Medulla oblongata (tissue), 1 donor: Measurements from ENCODE around the gene BSN.

Source experiments
- DNase-seq: peaks from one replicate; pipeline ENCODE4 v3.0.0-alpha.2; 2015; ENCODE audit errors: extremely low spot score

Gene BSN

DNA sequence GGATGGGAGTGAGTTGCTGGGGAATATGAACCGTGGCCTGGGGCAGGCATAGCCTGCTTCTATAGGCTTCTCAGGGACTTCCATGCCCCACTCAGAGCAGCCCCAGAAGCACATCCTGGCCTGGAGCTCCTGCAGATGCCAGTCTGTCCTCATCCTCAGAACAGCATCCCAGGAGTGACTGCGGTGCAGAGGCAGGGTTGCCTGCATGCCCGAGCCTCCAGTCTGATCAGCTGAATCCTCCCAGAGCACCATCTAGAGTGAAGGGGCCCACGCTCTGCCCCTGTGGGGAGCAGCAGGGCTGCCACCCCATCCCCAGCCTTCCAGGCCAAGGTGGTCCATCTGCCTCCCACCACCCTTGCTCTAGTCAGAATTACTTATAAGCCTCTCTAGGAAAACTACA lies 75.2 kb downstream of the BSN start:
- DNase-seq = no peak

DNA sequence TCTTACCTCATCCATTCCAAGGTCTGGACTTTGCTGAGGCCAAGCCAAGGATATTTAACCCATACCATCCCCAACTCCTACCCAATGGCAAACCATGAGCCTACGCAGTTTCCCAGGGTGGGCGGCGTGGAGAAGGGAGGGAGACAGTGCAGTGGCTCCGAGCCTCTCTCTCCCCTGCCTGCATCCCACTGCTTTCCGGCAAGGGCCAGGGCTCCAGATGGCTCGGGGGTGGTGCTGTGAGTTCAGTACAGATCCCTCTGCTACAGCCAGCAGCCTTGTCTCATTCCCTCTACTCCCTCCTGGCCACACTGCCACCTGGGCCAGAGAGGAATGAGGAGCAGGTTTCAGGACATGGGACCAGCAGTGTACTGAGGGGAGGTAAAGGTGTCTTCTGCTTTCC lies 75.6 kb downstream of the BSN start:
- DNase-seq = no peak

- no peak for DNase-seq
Measured at GRCh38 chr3:49630784-49631183, 76.5 kb downstream of the BSN start.

DNA sequence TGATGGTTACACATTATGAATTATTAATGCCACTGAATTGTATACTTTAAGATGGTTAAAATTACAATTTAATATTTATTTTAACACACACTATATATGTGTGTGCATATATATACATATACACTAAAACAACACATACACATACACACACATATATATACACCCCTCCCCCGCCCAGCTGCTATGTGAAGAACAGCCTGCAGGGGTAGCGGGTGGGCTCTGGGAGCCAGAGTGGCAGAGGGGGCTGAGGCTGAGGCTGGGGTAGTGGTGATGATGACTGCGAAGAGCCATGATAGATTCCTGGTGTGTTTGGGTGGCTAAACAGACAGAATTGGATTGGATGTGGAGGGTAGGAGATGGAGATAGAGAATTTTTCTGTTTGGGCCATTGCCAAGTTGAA lies 80.5 kb downstream of the BSN start:
- DNase-seq = no peak

- no peak for DNase-seq
Measured at GRCh38 chr3:49636883-49637609, 82.8 kb downstream of the BSN start.

DNA sequence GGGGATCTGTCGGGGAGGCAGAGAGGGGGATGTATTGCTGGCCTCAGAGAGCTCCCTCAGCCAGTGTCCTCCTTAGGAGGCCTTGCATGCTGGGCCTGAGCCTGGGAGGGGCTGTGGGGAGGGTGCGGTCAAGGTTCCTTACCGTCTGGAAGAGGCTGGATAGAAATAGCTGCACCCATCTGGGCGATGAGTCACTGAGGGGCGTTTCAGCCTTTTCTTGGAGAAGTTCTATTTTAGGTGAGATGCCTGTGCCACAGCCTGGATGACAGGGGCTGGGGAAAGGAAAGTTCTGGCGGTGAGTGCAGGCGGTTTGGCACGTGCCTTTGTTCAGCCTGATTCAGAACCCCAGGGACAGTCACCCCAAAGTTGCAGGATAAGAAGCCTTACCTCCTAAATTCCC lies 84.2 kb downstream of the BSN start:
- DNase-seq = no peak

- DNase-seq = no peak
Measured at GRCh38 chr3:49639551-49639950, 85.3 kb downstream of the BSN start.

GRCh38 chr3:49641292-49641691 lies 87.0 kb downstream of the BSN start:
- no peak for DNase-seq

DNA sequence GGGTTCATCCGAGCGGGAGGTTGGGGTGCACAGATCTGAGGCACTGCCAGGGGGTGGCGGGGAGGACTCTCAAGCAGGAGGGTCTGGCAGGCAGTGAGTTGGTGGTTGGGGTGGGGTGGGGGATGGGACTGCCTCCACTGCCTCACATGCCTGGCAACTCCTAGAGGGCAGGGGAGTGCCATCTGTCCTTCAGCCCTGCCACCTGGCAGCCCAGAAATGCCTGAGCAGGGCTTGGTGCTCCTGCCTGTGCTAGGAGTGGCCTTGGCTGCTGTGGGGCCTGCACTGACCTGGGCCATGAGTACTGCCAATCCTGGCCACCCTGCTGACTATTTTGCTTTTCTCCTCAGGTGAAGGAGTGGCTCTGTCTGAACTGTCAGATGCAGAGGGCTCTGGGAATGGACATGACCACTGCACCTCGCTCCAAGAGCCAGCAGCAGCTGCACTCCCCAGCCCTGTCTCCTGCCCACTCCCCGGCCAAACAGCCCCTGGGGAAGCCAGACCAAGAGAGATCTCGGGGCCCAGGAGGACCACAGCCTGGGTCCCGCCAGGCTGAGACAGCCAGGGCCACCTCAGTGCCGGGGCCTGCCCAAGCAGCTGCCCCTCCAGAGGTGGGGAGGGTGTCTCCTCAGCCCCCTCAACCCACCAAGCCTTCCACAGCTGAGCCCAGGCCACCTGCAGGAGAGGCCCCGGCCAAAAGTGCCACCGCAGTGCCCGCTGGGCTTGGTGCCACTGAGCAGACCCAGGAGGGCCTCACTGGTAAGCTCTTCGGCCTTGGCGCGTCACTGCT lies 87.8 kb downstream of the BSN start:
- no peak for DNase-seq

DNA sequence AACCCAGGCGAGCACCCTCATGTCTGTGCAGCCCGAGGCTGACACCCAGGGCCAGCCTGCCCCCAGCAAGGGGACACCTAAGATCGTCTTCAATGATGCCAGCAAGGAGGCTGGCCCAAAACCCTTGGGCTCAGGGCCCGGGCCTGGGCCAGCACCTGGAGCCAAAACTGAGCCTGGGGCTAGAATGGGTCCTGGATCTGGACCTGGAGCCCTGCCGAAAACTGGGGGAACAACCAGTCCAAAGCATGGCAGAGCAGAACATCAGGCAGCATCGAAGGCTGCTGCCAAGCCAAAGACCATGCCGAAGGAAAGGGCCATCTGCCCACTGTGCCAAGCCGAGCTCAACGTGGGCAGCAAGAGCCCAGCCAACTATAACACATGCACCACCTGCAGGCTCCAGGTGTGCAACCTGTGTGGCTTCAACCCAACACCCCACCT lies 88.5 kb downstream of the BSN start:
- DNase-seq = no peak

DNA sequence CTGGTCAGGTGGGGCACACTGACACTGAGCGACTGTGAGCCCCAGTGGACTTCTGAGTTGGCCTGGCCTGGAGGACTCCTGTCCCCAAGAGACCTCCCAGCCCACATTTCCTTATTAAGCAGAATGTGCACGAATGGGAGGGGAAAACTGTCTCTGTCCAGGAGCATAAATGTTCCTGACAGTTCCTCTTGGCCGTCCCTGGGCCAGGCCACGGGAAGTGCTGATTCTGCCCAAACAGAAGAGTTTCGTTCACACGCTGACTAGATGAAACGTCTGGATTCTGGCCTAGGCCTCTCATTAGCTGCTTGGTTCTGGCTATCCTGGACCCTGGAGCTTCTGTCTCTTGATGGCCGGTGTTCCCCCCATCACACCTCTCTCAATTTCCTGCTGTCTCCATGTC lies 90.4 kb downstream of the BSN start:
- DNase-seq = no peak

DNA sequence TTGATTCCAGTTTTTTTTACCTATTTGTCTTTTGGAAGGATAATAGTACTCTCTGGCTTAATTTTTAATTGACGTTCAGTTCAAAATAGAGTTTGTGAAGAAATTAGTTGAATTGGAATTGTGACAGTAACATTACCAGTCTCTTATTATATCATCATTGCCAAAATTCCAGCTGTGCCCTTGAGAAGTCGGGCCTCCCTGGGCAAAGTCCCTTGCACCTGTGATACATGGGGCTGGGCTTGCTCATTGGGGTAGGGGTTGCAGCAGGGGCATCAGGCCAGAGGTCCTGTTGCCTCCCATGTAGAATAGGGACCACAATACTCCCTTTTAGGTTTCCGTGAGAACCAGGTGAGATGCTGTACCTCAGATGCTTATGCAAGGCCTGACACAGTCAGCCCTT lies 92.0 kb downstream of the BSN start:
- DNase-seq = no peak

DNA sequence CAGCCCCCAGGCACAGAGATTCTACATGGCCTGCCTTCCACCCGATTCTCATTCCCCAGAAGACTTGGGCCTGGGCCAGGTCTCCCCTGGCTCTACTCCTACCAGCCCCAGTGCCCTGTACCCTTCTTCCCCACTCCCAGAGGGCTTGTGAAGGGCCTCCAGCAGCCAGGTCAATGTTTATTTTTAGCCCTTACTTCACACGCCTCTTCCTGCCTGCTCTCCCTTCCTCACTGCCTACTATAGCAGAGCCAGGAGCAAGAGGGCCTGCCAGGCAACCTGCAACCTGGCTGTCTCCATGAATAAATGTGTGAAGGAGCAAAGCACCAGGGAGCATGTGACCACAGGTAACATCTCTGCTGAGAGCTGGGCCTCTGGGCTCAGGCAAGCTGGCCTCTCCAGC lies 93.5 kb downstream of the BSN start:
- DNase-seq = peak; percentile 20

- no peak for DNase-seq
Measured at GRCh38 chr3:49648354-49649019, 94.2 kb downstream of the BSN start.

GRCh38 chr3:49649576-49649975 lies 95.3 kb downstream of the BSN start:
- no peak for DNase-seq

DNA sequence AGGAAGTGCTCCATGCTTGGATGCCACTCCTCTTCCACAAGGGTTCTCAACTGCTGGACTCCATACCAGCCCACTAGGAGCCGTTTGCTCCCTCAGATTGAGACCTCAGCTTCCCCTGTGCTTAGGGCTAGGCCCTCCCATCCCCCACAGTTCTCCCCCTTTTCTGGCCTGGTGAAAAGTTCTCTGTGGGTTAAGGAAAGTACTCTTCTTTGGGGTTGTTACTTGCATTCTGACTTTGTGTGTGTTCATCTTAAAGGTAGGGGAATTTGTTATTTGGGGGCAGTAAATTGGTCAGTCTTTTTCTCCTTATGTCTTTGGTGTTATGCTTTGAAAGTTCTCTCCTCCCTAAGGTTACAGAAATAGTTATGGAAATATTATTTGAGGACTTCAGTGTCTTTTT lies 95.9 kb downstream of the BSN start:
- DNase-seq = no peak

DNA sequence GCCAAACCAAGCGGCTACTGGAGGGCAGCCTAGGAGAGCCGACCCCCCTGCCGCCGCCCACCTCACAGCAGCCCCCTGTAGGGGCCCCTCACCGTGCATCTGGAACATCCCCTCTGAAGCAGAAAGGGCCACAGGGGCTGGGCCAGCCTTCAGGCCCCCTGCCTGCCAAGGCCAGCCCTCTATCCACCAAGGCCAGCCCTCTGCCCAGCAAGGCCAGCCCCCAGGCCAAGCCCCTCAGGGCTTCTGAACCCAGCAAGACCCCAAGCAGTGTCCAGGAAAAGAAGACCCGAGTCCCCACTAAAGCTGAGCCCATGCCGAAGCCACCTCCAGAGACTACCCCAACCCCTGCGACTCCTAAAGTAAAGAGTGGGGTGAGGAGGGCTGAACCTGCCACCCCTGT lies 96.4 kb downstream of the BSN start:
- no peak for DNase-seq

DNA sequence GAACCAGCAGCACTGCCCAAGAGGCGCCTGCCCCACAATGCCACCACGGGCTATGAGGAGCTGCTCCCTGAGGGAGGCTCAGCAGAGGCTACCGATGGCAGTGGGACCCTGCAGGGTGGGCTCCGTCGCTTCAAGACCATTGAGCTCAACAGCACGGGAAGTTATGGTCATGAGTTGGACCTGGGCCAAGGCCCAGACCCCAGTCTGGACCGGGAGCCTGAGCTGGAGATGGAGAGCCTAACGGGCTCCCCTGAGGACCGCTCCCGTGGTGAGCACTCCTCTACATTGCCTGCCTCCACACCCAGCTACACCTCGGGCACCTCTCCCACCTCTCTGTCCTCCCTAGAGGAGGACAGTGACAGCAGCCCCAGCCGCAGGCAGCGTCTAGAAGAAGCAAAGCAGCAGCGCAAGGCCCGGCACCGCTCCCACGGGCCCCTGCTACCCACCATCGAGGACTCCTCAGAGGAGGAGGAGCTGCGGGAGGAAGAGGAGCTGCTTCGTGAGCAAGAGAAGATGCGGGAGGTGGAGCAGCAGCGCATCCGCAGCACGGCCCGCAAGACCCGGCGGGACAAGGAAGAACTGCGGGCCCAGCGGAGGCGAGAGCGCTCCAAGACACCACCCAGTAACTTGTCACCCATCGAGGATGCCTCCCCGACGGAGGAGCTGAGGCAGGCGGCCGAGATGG lies 98.1 kb downstream of the BSN start:
- DNase-seq = no peak

- DNase-seq = no peak
Measured at GRCh38 chr3:49652903-49653415, 98.7 kb downstream of the BSN start.

DNA sequence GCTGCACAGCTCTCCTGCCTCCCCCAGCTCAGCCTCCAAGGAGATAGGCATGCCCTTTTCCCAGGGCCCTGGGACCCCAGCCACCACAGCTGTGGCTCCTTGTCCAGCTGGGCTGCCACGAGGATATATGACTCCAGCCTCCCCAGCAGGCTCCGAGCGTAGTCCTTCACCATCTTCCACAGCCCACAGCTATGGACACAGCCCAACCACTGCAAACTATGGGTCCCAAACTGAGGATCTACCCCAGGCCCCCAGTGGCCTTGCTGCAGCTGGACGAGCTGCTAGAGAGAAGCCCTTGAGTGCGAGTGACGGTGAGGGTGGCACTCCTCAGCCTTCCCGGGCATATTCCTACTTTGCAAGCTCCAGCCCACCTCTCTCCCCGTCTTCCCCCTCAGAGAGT lies 99.3 kb downstream of the BSN start:
- DNase-seq = no peak

DNA sequence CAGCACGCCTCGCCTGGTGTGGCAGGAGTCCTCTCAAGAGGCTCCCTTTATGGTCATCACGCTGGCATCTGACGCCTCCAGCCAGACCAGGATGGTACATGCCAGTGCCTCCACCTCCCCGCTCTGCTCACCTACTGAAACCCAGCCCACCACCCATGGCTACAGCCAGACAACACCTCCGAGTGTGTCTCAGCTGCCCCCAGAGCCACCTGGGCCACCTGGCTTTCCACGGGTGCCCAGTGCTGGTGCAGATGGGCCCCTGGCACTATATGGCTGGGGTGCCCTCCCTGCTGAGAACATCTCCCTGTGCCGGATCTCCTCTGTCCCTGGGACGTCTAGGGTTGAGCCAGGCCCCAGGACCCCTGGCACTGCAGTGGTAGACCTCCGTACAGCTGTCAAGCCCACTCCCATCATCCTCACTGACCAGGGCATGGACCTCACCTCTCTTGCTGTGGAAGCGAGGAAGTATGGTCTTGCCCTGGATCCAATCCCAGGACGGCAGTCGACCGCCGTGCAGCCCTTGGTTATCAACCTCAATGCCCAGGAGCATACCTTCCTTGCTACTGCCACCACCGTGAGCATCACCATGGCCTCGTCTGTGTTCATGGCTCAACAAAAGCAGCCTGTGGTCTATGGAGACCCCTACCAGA lies 100.0 kb downstream of the BSN start:
- DNase-seq = no peak
